C4-2B (cell line): Measurements from ENCODE around the gene RGS7.

Experiments used
- H3K27ac ChIP-seq: fragments of 450-650 bp; 2 replicates; pipeline ENCODE4 v1.5.1; 2017
- CTCF ChIP-seq: fragments of 450-650 bp; conservative IDR thresholded peaks from 2 replicates; pipeline ENCODE4 v1.5.1; 2017; ENCODE audit warnings: mild to moderate bottlenecking
- ZFX ChIP-seq: fragments of 450-650 bp; IDR thresholded peaks from 2 replicates; pipeline ENCODE4 v1.6.1; 2017

RGS7 gene

GRCh38 chr1:241061062-241061461 lies 295.9 kb downstream of the RGS7 start:
- TF ChIP-seq CTCF (no peak), ZFX (no peak)
- H3K27ac ChIP-seq = no peak overlapping the region

- H3K27ac ChIP-seq = no peak overlapping the region
- TF ChIP-seq ZFX (no peak), CTCF (no peak)
Measured at GRCh38 chr1:241048622-241049021, 308.4 kb downstream of the RGS7 start.

GRCh38 chr1:241045659-241046058 lies 311.3 kb downstream of the RGS7 start:
- TF ChIP-seq CTCF (no peak), ZFX (no peak)
- H3K27ac ChIP-seq = no peak overlapping the region

GRCh38 chr1:241034203-241034936 lies 322.6 kb downstream of the RGS7 start:
- no peak overlapping the region for H3K27ac ChIP-seq
- no peak for TF ChIP-seq CTCF
- TF ChIP-seq ZFX = no peak

- H3K27ac ChIP-seq = no peak overlapping the region
- TF ChIP-seq CTCF (no peak), ZFX (no peak)
Measured at GRCh38 chr1:241024834-241025233, 332.2 kb downstream of the RGS7 start.

GRCh38 chr1:241022366-241022765 lies 334.6 kb downstream of the RGS7 start:
- TF ChIP-seq CTCF (no peak), ZFX (no peak)
- no peak overlapping the region for H3K27ac ChIP-seq

- no peak overlapping the region for H3K27ac ChIP-seq
- TF ChIP-seq ZFX = no peak
Measured at GRCh38 chr1:241020851-241021697, 335.9 kb downstream of the RGS7 start.
